Measurements from ENCODE around the gene NOS3.
"Not testable (repeated sequence)": the region's sequence is repeated elsewhere in the genome, so short reads cannot be mapped to it uniquely, and the experiment has no call there.

The NOS3 gene

DNA sequence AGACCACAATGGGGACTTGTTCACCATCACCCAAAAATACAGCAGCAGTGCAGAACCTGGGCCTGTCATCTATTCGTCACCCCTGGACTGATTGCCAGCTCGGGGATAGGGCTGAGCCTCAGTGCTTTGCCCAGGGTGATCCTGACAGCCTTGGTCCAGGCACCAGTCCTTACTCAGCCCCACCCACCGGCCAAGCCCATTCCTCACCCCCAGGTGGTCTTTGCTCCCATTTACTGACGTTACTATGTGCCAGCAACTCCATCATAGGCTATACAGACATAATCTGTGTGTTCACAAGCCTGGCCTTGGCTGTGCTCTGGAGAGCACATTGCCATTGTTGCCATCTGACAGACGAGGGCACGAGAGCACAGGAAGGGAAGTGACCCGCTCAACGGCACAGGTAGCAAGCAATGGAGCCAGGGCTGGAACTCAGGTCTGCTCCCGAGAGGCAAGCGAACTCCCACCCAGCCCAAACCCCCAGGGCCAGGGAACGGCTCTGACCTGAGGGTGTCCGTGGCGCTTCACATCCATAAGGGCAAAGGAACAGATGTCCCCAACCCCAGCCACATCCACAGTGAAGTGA, 26.6 kb downstream of the NOS3 start:
- no peak for DNase-seq (ENCODE audit: low spot score)

DNA sequence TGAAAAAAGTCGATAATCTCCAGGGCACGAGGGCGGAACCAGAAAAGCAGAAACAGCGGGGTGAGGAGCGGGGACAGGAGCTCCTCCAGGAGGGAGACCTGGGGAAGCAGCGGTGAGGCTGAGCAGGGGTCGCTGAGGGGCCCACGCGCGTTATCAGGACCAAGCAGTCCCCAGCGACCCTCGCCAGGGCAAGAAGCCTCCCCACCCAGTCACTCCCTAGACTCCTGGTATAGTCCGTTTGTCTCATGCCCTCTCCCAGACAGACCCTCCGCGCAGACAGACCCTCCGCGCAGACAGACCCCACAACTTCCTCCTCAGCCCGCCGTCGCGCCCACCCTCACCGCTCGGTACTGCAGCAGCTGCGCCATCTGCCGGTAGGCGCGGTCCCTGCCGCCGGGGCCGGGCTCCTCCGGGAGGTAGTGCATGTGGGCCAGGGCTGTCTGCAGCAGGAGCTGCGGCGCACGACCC, 27.2 kb downstream of the NOS3 start:
- no peak for DNase-seq (ENCODE audit: low spot score)

DNA sequence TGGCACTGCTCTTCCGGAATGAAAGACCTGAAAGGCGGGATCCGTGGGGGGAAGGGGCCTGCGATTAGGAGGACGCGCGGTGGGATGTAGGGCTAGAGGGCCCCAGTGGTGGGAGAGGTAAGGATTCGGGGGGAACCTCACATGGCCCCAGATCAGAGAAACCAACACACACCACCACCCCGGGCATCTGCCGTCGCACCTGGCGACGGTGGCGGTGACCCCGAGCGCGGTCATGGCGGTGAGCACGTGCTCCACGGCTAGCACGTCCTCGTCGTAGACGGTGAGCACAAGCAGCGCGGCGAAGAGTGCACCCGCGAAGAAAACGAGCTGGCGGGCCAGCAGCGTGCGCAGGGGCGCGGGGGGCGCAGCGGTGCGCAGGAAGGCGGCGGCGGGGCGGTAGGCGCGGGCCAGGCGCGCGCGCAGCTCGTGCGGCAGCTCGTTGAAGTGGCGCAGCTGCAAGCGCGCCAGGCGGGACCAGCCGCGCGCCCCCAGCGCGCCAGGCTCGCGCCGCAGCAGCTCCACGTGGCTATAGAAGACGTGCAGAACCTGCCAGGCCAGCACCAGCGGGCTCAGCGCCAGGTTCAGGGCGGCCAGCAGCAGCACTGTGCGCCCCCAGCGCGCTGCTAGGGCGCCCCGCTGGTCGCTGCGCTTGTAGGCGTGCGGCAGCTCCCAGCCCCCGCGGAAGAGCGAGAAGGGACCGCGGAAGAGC, 27.8 kb downstream of the NOS3 start:
- DNase-seq (ENCODE audit: low spot score) = no peak

DNA sequence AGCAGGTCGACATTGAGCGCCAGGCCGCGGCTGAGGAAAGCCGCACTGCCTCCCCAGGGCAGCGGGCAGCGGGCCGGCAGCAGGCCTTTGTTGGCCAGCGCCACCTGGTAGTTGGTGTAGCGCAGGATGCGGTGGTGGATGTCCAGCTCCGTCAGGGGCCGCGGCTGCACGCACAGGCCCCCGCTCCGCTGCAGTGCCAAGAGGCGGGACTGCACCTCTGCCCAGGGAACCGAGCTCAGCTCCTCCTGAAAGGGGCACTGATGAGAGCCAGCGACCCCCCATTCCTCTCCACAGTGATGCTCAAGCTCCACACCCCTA, 28.3 kb downstream of the NOS3 start:
- no peak for DNase-seq (ENCODE audit: low spot score)

DNA sequence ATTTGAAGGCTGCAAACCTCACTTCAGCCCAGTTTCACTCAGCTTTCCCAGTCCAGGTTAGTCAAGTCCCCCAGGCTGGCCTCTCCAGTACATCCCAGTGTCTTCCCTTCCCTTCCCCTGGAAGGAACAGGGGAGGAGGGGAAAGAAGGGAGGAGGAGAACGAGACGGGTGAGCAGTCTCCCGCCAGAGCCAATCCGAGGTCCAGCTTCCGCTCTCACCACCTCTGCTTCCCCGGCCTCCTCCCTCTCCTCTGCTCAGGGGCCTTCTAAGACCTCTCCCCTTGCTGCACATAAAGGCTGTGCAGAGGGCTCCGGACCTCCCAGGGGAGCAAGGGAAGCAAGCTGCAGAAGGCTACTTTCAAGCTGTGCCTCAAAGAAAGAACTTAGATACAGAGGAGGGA, 29.4 kb downstream of the NOS3 start:
- DNase-seq (ENCODE audit: low spot score) = no peak

DNA sequence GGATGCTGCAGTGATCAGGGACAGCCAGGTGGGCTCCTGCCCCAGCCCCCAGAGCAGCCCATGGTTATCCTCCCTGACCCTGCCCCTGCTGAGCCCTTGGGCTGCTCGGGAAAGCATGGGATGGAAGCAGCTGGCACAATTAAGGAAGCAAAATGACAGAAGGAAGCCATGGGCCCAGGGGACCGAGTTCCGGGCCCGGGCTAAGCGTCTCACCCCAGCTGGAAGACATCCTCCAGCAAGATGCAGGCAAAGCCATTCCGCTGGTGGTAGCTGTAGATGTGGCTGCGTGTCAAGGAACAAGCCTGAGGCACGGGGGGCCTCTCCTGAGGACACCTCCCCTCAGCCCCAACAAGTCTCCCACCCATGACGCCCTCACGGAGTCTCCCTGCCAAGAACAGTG, 32.4 kb downstream of the NOS3 start:
- no peak for DNase-seq (ENCODE audit: low spot score)

DNA sequence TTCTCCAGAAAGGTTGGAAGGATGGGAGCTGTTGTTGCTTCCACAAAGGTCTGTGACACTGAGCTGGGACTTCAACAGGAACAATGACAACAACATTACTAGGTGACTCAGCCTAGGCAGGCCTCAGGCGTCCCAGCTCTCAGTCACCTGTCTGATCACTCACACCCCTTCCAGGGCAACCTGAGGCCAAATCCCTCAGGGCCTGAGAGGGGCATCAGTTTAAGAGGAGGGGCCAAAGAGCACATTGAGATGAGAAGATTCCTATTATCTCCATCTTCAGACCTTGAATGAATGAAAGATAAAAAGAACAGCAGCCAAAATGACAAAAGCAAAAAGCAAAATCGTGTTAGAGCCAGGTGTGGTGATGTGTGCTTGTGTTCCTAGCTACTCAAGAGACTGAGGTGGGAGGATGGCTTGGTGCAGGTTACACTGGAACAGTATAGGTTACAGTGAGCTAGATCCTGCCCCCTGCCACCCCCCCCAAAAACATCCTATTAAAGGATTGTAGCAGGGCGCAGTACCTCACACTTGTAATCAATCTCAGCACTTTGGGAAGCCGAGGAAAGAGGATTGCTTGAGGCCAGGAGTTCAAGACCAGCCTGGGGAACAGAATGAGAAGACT, 33.7 kb downstream of the NOS3 start, which contains the start of gene ATG9B:
TSS of gene ATG9B (minus strand) at position 60 of the 622 bp plus-strand sequence. CDS start 71 bp downstream, outside the sequence.
- DNase-seq (ENCODE audit: low spot score) = no peak

DNA sequence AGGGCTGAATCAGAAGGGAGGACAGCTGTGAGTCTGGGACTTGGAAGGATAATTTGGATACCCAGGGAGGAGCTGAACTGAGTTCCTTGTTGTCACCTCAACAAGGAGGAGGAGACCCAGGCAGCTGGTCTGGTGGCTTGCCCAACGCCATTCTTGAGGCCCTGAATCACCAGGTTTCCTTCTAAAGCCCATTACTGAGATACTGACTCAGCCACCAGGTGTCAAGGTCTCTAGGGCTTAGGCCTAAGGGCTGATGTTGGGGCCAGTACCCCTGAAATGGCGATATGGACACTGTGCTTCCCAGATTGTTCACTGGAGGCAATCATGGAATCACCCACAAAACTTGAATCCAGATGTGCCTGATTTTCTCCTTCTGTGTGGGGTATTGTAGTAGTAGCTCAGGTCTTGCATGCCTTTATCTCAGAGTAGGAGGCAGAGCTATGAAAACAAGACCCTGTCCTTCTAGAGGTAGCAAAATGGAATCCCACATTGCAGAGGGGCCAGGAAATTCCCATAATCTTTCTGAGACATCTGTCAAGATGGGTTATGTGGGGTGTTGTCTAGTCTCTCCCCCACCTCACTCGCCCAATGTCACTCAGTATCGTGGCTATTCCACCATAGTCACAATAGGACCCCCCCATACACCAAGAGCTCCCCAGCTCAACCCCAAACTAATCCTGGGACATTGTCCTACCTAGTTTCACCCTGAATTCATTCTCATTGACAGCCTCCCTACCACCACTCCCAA, 35.3 kb downstream of the NOS3 start:
- no peak for DNase-seq (ENCODE audit: low spot score)

DNA sequence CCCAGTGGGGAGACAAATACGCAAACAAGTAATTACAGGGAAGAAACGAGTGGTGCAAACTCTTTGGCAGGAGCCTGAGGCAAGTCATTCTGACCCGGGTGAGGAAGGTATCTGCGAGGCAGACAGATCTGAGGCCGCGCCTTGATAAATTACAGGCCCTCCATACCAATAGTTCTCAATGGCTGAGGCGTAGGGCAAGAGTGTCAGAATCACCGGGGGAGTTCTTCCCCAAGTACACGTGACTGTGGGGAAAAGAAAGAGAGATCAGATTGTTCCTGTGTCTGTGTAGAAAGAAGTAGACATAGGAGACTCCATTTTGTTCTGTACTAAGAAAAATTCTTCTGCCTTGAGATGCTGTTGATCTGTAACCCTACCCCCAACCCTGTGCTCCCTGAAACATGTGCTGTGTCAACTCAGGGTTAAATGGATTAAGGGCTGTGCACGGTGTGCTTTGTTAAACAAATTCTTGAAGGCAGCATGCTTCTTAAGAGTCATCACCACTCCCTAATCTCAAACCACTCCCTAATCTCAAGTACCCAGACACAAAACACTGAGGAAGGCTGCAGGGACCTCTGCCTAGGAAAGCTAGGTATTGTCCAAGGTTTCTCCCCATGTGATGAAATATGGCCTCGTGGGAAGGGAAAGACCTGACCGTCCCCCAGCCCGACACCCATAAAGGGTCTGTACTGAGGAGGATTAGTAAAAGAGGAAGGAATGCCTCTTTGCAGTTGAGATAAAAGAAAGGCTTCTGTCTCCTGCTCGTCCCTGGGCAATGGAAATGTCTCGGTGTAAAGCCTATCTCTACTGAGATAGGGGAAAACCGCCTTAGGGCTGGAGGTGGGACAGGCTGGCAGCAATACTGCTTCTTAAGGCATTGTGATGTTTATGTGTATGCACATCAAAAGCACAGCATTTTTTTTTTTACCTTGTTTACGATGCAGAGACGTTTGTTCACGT, 36.2 kb downstream of the NOS3 start:
- not testable (repeated sequence) for DNase-seq (ENCODE audit: low spot score)

DNA sequence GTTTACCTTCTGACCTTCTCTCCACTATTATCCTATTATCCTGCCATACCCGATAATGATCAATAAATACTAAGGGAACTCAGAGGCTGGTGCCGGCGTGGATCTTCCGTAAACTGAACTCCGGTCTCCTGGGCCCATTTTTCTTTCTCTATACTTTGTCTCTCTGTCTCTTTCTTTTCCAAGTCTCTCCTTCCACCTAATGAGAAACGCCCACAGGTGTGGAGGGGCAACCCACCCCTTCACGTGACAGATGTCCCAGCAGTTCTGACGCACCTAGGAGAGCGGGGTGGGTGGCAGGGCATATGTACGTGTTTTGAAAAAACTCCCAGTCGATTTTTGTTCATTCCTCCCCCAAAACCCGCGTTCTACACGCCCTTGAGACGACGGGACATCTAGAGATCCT, 36.9 kb downstream of the NOS3 start:
- DNase-seq (ENCODE audit: low spot score) = not testable (repeated sequence)

DNA sequence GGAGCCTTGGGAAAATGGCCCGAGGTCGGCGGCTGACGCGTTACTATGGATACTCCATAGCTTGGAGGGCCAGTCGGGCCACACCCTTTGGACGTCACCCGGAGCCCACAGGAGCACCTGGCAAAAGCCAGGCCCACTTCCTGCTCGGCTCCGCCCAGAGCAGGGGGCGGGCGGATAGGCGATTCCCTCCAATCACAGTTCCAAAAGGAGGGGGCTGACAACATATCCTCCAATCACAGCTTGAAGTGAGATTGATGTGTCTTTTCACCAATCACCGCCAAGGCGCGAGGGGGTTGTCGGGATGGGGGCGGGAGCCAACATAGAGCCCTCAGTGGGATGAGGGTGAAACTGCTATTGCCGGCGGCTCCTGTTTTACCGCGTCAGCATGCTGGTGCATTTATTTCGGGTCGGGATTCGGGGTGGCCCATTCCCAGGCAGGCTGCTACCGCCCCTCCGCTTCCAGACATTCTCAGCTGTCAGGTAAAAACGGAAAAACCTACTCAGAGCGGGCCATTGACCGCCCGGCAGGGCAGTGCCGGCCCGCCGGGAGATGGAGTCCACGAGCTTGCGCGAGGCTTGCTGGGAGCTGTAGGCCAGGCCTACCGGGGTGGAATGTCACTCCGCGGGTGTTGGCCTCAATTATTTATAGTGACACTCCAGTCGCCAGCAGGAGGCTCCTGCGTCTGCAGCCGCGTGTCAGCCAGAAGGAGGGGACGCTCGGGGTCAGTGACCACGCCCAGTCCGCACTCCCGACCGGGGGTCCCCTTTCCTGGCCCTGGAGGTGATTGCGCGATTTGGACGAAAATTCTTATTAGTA, 37.5 kb downstream of the NOS3 start, which contains the start of gene ABCB8:
TSS of gene ABCB8 (plus strand) at position 320 of the 817 bp plus-strand sequence. CDS start at position 386, 66 bp downstream.
- DNase-seq (ENCODE audit: low spot score) = peak; percentile 99

DNA sequence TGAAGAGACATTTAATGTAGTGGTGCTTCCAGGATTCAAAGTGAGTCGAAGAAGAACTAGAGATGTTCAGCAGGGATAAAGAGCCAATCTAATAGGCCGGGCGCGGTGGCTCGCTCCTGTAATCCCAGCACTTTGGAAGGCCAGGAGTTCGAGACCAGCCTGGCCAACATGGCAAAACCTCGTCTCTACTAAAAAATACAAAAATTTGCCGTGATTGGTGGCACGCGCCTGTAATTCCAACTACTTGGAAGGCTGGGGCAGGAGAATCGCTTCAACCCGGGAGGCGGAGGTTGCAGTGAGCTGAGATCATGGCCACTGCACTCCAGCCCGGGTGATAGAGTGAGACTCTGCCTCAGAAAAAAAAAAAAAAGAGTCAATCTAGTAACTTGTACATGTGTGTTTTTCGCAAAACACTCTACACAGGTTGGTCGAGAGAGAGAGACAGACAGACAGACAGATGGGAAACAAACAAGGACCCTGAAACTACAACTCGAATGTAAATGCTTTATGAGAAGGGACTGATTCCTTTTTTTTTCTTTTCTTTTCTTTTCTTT, 38.2 kb downstream of the NOS3 start:
- no peak for DNase-seq (ENCODE audit: low spot score)

DNA sequence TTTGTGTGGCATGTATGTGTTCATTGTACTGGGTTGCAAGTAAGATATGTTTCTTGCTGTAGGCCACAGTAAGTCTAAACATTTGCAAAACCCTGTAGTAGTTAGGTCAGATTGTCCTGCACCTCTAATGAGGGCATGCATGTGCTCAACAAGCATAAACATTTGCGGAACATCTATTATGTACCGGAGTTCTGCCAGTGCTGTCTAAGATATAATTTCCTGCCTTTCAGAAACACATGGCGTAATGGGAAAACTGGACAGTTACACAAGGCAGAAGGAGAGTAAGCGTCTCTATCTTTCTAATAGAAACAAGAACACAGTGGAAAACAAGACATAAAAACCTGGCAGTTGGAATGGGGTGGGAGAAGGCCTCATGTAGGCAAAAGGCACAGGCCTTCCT, 40.2 kb downstream of the NOS3 start:
- DNase-seq (ENCODE audit: low spot score) = no peak

DNA sequence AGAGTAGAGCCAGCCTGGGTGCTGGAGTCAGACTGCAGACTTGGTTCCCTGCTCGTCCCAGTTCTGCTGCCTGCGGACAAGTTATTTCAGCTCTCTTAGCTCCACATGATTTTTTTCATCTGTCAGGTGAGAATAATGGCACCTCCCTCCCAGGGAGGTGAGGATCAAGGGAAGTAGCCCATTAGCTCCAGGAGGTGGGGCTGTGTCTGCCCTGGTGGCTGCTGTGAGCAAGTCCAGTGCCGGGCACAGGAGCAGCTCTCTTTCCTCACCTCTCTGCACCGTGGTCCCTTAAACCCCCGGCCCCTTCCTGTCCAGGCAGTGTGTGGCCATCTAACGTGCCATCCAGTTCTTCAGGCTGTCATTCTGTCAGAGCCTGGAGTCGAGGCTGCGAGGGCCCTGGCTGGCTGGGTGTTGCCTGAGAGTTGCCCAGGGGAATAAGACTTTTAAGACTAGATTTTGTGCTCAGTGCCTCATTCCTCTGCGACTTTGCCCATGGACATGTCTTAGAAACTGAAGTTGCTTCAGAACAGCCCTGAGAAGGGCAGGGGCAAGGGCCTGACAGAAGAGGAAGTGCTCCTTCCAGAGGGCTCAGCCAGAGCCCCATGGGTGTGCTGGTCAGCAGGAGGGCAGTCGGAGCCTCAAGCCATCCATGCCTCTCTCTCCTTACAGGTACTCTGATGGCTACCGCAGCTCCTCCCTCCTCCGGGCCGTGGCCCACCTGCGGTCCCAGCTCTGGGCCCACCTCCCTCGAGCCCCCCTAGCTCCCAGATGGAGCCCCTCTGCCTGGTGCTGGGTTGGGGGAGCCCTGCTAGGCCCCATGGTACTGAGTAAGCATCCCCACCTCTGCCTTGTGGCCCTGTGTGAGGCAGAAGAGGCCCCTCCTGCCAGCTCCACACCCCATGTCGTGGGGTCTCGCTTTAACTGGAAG, 42.4 kb downstream of the NOS3 start:
- DNase-seq (ENCODE audit: low spot score) = no peak

DNA sequence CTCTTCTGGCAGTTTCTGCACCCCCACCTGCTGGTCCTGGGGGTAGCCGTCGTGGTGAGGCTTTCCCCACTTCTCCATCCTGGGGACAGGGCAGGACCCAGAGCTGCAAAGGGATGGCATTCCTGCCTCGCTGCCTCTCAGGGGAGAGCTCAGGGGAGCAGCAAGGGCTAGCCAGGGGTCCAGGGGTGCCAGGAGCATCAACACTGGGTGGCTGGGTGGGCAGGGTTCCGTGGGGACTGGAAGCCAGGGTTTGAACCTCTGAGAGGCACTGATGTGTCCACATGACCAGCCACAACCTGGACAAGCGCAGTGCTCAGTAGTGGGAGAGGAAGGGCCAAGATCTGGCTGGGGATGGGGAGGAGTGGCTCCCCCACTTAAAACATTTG, 43.0 kb downstream of the NOS3 start:
- DNase-seq (ENCODE audit: low spot score) = no peak

DNA sequence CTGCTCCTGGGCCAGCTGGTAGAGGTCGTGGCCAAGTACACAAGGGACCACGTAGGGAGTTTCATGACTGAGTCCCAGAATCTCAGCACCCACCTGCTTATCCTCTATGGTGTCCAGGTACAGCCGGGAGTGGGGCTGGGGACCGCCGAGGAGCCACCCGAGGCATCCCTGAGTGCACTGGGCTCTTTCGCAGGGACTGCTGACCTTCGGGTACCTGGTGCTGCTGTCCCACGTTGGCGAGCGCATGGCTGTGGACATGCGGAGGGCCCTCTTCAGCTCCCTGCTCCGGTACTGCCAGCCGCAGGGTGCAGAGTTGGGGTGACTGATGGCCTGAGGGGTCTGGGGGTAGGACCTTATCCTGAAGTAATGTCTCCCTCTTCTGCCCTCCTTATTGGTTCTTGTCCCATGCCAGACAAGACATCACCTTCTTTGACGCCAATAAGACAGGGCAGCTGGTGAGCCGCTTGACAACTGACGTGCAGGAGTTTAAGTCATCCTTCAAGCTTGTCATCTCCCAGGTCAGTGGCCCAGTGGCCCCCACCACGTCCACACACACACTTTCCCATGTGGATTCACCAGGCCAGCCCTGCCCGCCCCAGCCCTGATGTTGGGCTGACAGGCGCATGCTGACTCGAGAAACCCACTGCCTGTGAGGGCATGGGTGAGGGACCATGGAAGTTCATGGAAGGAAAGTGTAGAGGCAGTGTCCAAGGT, 43.7 kb downstream of the NOS3 start:
- DNase-seq (ENCODE audit: low spot score) = no peak

DNA sequence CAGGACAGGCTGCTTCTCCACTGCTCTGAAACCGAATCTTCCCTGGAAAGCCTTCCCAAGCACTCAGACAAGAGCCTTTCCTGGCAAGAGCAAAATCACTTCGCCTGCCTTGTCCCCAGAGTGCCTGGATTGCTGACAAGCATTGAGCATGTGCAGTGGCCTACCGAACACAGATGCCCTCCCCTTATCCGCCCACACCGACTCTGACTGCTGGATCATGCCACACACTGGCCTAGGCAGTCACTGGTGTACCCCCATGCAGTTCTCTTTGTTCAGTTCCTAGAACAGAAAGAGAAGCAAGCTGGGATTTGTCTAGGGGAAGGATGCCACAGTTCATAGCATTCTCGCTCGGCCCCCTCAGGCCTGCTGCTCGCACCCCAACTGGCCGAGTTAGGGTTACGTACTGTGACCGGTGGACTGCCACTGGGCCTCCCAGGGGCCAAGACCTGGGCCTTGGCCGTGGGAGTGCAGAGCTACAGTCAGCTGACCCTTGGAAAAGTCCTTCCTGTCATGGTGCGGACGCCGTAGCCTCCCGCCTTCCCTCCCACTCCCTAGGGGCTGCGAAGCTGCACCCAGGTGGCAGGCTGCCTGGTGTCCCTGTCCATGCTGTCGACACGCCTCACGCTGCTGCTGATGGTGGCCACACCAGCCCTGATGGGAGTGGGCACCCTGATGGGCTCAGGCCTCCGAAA, 44.4 kb downstream of the NOS3 start:
- DNase-seq (ENCODE audit: low spot score) = no peak

DNA sequence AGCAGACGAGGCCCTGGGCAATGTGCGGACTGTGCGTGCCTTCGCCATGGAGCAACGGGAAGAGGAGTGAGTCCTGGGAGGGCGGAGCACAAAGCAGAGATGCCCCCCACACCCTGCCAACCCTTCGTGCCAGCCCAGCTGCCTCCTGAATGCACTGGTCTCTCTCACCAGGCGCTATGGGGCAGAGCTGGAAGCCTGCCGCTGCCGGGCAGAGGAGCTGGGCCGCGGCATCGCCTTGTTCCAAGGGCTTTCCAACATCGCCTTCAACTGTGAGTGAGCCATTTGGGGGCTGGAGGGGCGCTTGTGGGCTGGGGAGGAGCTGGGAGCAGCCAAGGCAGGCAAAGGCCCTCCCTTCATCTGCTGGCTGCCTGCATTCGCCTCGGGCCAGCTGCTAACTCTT, 45.1 kb downstream of the NOS3 start:
- no peak for DNase-seq (ENCODE audit: low spot score)
